Upper lobe of right lung (tissue), 1 donor: ENCODE data around the gene MREG. TPM values are rescaled to one million over a fixed set of nuclear protein-coding genes. Genes with fewer than 3 reads are reported as not detected.

Experiments used
- ATAC-seq: fragments of 200-7000 bp; cut with Tn5 transposase; one replicate; pipeline ENCODE4 v1.9.1; 2020; ENCODE audit warnings: mild to moderate bottlenecking, moderate library complexity
- DNase-seq: peaks from one replicate; pipeline ENCODE4 v3.0.0-alpha.2; 2020
- H3K27ac ChIP-seq: fragments of 200-600 bp; one replicate; pipeline ENCODE4 v1.8.0; 2022
- H3K27me3 ChIP-seq: fragments of 200-600 bp; one replicate; pipeline ENCODE4 v1.8.0; 2022; ENCODE audit warnings: mild to moderate bottlenecking
- H3K36me3 ChIP-seq: fragments of 200-600 bp; one replicate; pipeline ENCODE4 v1.8.0; 2022
- H3K4me1 ChIP-seq: fragments of 200-600 bp; one replicate; pipeline ENCODE4 v1.8.0; 2022
- H3K4me3 ChIP-seq: fragments of 200-600 bp; one replicate; pipeline ENCODE4 v1.8.0; 2022; ENCODE audit warnings: mild to moderate bottlenecking
- H3K9me3 ChIP-seq: fragments of 200-600 bp; one replicate; pipeline ENCODE4 v1.8.0; 2022
- intact Hi-C: fragments of 100-400 bp; cut with DNase I; formaldehyde crosslinking; loops from one replicate; pipeline ENCODE4 v1.11.0; 2022
- long read RNA-seq: library from polyadenylated mRNA; unstranded; transcript quantifications from one replicate; pipeline ENCODE4 v2.0.0, GENCODE V29; 2021
- total RNA-seq: library from RNA; stranded (reverse); fragmentation: NEBNext Ultra II Directional; extraction: Animal tissue kit (Norgen Biotek cat#: 25700); gene quantifications from one replicate; pipeline ENCODE4 v1.2.1, GENCODE V29; 2021
- TF ChIP-seq, protein P1 (sequence below): fragments of 200-600 bp; IDR thresholded peaks from one replicate; pipeline ENCODE4 v1.8.0; 2022; ENCODE audit warnings: antibody characterized with exemption
- donor health status: DM: no; HTN: yes; CAD: no; lungs with severe emphysema.

Gene MREG, protein sequence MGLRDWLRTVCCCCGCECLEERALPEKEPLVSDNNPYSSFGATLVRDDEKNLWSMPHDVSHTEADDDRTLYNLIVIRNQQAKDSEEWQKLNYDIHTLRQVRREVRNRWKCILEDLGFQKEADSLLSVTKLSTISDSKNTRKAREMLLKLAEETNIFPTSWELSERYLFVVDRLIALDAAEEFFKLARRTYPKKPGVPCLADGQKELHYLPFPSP
- 16.8 TPM for total RNA-seq
- long read RNA-seq, partial matches to known transcripts: 0 of 2 reads
- long read RNA-seq, other reads (novel, unspliced or antisense): 1 of 2 reads

DNA sequence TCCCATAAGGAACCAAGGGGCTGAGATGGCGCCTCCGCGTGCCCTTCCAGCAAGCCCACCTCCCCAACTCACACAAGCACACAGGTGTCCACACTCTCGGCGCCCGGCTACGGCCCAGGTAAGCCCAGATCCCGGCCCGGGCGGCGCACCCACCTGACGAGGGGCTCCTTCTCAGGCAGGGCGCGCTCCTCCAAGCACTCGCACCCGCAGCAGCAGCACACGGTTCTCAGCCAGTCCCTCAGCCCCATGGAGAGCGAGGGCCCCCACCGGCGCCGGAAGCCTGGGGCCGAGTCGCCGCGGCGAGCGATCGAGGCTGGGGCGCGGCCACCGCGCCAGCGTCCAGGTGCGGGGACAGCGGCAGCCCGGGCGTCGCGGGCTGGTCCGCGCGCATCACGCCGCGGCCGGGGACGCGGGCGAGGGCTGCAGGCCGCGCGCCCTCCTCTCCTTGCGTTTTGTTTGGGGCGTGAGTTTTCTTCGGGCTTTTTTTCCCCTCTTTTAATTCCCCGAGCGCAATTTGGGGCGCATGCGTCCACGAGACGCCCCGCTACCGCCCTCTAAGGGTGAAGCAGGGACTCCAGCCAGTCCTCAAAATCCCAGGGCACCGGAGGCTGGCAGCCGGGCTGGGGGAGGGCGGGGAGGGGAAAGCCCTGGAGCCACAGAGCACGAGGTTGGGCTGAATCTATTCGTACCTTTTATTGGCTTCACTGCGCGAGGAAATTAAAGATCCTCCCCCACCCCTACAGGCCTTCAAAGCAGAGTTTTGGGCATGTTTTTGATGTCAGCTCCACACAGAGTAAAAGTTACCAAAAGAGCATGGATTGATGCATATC is at the start of gene MREG:
MREG (minus strand) TSS at position 472 of the 830 bp plus-strand sequence; CDS start at position 248, 224 bp downstream.
- Histone ChIP-seq H3K36me3 (no peaks in the 10 kb centered on the region), H3K27ac (peak within 1 kb of the TSS; percentile 66), H3K4me1 (peaks cover 6% of the 10 kb centered on the region), H3K27me3 (no peaks in the 10 kb centered on the region), H3K9me3 (no peaks in the 10 kb centered on the region), H3K4me3 (peak within 1 kb of the TSS; percentile 62)
- TF ChIP-seq, protein P1, sequence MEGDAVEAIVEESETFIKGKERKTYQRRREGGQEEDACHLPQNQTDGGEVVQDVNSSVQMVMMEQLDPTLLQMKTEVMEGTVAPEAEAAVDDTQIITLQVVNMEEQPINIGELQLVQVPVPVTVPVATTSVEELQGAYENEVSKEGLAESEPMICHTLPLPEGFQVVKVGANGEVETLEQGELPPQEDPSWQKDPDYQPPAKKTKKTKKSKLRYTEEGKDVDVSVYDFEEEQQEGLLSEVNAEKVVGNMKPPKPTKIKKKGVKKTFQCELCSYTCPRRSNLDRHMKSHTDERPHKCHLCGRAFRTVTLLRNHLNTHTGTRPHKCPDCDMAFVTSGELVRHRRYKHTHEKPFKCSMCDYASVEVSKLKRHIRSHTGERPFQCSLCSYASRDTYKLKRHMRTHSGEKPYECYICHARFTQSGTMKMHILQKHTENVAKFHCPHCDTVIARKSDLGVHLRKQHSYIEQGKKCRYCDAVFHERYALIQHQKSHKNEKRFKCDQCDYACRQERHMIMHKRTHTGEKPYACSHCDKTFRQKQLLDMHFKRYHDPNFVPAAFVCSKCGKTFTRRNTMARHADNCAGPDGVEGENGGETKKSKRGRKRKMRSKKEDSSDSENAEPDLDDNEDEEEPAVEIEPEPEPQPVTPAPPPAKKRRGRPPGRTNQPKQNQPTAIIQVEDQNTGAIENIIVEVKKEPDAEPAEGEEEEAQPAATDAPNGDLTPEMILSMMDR: peak; percentile 63
- ATAC-seq (peak; percentile 91), DNase-seq (peak; percentile 90)
- intact Hi-C loops: no loop called here

DNA sequence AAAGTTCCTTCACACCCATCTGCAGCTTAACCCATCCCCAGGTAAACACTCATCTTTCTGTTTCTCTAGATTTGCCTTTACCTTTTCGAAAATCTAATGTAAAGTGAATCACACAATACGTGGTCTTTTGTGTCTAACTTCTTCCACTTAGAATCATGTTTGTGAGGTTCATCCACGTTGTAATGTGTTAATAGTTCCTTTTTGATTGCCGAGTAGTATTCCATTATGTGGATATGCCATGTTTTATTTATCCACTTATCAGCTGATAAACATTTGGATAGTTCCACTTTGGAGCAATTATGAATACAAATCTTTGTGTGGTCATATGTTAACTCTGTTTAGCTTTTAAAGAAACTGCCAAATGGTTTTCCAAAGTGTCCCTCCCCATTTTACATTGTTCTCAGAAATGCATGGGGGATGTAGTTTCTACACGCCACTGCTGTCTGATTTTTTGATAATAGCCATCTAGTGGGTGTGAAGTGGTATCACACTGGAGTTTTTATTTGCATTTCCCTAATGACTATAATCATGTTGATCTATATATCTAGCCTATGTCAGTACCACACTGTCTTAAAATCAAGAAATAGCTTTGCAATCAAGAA is 46.0 kb upstream of the MREG start:
- Histone ChIP-seq H3K4me1 (peaks cover 10% of the 10 kb centered on the region), H3K27me3 (no peaks in the 10 kb centered on the region), H3K36me3 (peaks cover 15% of the 10 kb centered on the region), H3K27ac (no peak overlapping the region), H3K4me3 (no peak overlapping the region), H3K9me3 (no peaks in the 10 kb centered on the region)
- TF ChIP-seq, protein P1: peak; percentile 23
- ATAC-seq (no peak), DNase-seq (no peak)
- intact Hi-C loops: no loop called here

DNA sequence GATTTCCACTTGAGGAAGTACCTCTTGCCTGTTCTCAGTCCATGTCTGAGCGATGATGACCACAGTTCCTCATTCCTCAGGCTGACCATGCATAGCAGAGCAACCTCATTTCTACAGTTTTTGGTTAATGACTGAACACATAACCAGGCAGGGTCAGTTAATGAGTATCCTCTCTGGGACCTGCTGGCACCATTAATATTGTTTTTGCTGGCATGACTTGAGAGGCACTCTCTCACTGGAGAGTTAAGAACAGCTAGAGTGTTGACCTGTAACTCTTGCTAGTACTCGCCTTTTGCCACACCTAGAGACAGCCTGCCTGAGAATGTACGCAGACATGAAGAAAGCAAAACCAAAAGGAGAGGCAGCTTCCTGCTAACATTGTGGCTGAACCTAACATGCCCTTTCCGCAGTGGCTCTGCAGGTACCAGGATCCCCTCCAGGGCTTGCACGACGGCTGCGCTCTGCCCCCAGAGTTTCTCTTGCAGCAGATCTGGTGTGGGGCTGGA is 44.4 kb upstream of the MREG start:
- H3K27ac ChIP-seq: peak overlapping the region; percentile 73
- H3K4me3 ChIP-seq: peak overlapping the region; percentile 22
- TF ChIP-seq, protein P1: no peak
- H3K27me3 ChIP-seq: no peaks in the 10 kb centered on the region
- DNase-seq (peak; percentile 67), ATAC-seq (peak; percentile 97)
- H3K4me1 ChIP-seq: peaks cover 10% of the 10 kb centered on the region
- intact Hi-C loops: no loop called here
- peaks cover 12% of the 10 kb centered on the region for H3K36me3 ChIP-seq
- no peaks in the 10 kb centered on the region for H3K9me3 ChIP-seq

DNA sequence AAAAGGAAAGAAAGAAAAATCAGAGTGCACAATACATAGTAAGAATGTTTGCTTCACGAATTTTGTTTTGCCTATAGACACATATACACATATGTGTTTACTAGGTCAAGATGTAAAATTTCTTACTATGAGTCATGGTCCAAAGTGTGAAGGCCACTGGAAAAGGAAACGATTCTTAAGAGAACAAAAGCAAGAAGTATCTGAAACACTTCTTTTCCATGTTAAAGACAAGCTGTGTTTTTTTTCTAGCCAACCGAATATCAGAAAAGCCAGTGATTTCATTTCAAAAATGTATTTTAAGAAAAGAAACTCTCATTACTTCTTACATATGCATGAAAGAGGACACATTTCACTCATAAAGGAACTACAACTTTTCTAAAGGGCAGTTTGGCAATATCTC is 43.4 kb upstream of the MREG start:
- Histone ChIP-seq H3K4me3 (no peak overlapping the region), H3K4me1 (peaks cover 10% of the 10 kb centered on the region), H3K27me3 (no peaks in the 10 kb centered on the region), H3K9me3 (no peaks in the 10 kb centered on the region), H3K36me3 (peaks cover 2% of the 10 kb centered on the region), H3K27ac (no peak overlapping the region)
- no peak for DNase-seq
- no peak for ATAC-seq
- intact Hi-C loops: no loop called here
- TF ChIP-seq, protein P1: no peak

DNA sequence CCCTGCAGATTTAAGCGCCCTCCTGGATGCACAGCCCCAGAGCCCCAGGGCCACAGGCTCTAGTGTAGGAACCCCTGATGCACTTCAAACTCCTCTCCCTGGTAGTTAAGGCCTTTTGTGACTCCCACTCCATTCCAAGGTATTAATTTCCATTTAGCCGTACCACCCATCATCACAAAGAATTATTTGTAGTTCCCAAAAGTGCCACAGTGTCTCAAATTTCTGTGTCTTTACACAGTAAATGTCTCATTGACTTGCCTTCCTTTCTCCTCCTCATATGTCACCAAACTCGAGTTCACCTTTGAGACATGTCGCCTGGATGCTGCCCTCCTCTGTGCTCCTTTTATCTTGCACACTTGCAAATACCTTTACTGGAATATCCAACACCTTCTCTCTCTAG is 42.3 kb upstream of the MREG start:
- H3K27ac ChIP-seq: no peak overlapping the region
- H3K9me3 ChIP-seq: no peaks in the 10 kb centered on the region
- ATAC-seq: no peak
- no peak for DNase-seq
- H3K4me1 ChIP-seq: peaks cover 10% of the 10 kb centered on the region
- intact Hi-C loops: no loop called here
- no peaks in the 10 kb centered on the region for H3K36me3 ChIP-seq
- TF ChIP-seq, protein P1: no peak
- H3K4me3 ChIP-seq: no peak overlapping the region
- H3K27me3 ChIP-seq: no peaks in the 10 kb centered on the region
